K562 treated with DMSO at 1 percent for 48 hours (cell line): ENCODE results near the gene TNNI2. TPM values are rescaled to one million over a fixed set of nuclear protein-coding genes. Genes with fewer than 3 reads are reported as not detected.

Source experiments
- total RNA-seq: library from RNA; unstranded; fragments of 300-600 nt; gene quantifications from 2 replicates; pipeline ENCODE4 v1.2.3, GENCODE V29; 2022; ENCODE audit warnings: low replicate concordance; ENCODE audit errors: extremely low read depth

Gene TNNI2
- total RNA-seq: not detected in 2 replicates

GRCh38 chr11:1838426-1839144 is at the start of gene TNNI2:
TNNI2 (plus strand) TSS chr11:1838981; CDS start chr11:1839697, 716 bp downstream.

GRCh38 chr11:1834779-1835670 is 3.8 kb upstream of the TNNI2 start, which contains the start of gene SYT8:
SYT8 (plus strand) TSS chr11:1834990; CDS start chr11:1835106, 116 bp downstream.

GRCh38 chr11:1852877-1853276 is 14.1 kb downstream of the TNNI2 start, which contains the start of gene LSP1:
LSP1 (plus strand) TSS chr11:1853084; CDS start chr11:1853145, 61 bp downstream.

Other genes starting within 250 kb of the TNNI2 start
- not detected in 2 replicates for gene KRTAP5-2, start 240.7 kb upstream of the TNNI2 start, total RNA-seq
- gene KRTAP5-3, start 230.5 kb upstream of the TNNI2 start, total RNA-seq: not detected in 2 replicates
- not detected in 2 replicates for gene KRTAP5-4, start 216.8 kb upstream of the TNNI2 start, total RNA-seq
- gene KRTAP5-5, start 209.2 kb upstream of the TNNI2 start, total RNA-seq: not detected in 2 replicates
- not detected in 2 replicates for gene KRTAP5-6, start 141.8 kb upstream of the TNNI2 start, total RNA-seq
- not detected in 2 replicates for gene IFITM10, start 88.4 kb upstream of the TNNI2 start, total RNA-seq
- 390 and 1,266 TPM in 2 replicates for gene CTSD, start 75.1 kb upstream of the TNNI2 start, total RNA-seq
- gene SYT8, start 4.0 kb upstream of the TNNI2 start, total RNA-seq: not detected in 2 replicates
- not detected in 2 replicates for gene LSP1, start 14.1 kb downstream of the TNNI2 start, total RNA-seq
- not detected in 2 replicates for gene PRR33, start 52.9 kb downstream of the TNNI2 start, total RNA-seq
- gene TNNT3, start 80.7 kb downstream of the TNNI2 start, total RNA-seq: not detected in 2 replicates
- gene MRPL23, start 108.4 kb downstream of the TNNI2 start, total RNA-seq: not detected in 2 replicates
- gene H19, start 158.9 kb downstream of the TNNI2 start, total RNA-seq: not detected in 2 replicates